Pancreas (tissue), 10 donors: Measurements from ENCODE around the gene DCST2. TPM values are rescaled to one million over a fixed set of nuclear protein-coding genes. Genes with fewer than 3 reads are reported as not detected.

ENCODE experiments used
- ATAC-seq, 4 donors: fragments of 200-7000 bp; cut with Tn5 transposase; one replicate each; pipeline versions ENCODE4 v1.8.0 to v1.9.1; 2020; ENCODE audit warnings: mild to moderate bottlenecking in 4 of 4, moderate library complexity in 4 of 4
- DNase-seq, 6 donors: peaks; one replicate each; pipeline ENCODE4 v3.0.0-alpha.2; 2020
- FAIRE-seq: peaks from 2 replicates; lab custom pipeline; 2012; peaks lifted over from hg19 to GRCh38; lab: Jason Lieb, UNC
- H3K27ac ChIP-seq, 4 donors: fragments of 200-600 bp; sonication (generic); 1 replicate in 3 of 4; 2 replicates in 1 of 4; pipeline versions ENCODE4 v1.5.0 to v1.8.0; 2020
- H3K27me3 ChIP-seq, 4 donors: fragments of 200-600 bp; one replicate each; pipeline ENCODE4 v1.8.0; 2021
- H3K36me3 ChIP-seq, 3 donors: fragments of 200-600 bp; sonication (generic) in 1 of 3; one replicate each; pipeline versions ENCODE4 v1.5.0 to v1.8.0; 2020 to 2021
- H3K4me1 ChIP-seq, 3 donors: fragments of 200-600 bp; one replicate each; pipeline ENCODE4 v1.8.0; 2021
- H3K4me3 ChIP-seq, 4 donors: fragments of 200-600 bp; sonication (generic) in 2 of 4; one replicate each; pipeline versions ENCODE4 v1.5.0 to v1.8.0; 2020 to 2021
- H3K9me3 ChIP-seq, 4 donors: fragments of 200-600 bp; one replicate each; pipeline ENCODE4 v1.8.0; 2021
- CTCF ChIP-seq, 4 donors: fragments of 200-600 bp; sonication (generic) in 3 of 4; IDR thresholded peaks; one replicate each; pipeline versions ENCODE4 v1.5.0 to v1.8.0; 2021; ENCODE audit warnings: antibody characterized with exemption in 4 of 4
- WGBS, 2 donors: extraction: QIAGEN DNeasy Blood & Tissue Kit; methylation state at CpG; one replicate each; pipeline ENCODE4 v1.1.7; 2013; 5-methylcytosine and 5-hydroxymethylcytosine counted together
- intact Hi-C, 3 donors: fragments of 100-400 bp; cut with DNase I; formaldehyde crosslinking; loops; one replicate each; pipeline versions ENCODE4 v1.11.1 to v1.14.2; 2022
- polyA plus RNA-seq, 2 donors: library from polyadenylated mRNA; stranded (reverse); fragments of 200-250 nt; gene quantifications; one replicate each; pipeline ENCODE4 v1.2.3, GENCODE V29; 2013
- total RNA-seq, 6 donors: library from RNA; stranded (reverse); fragmentation: NEBNext Ultra II Directional in 4 of 6; extraction: Animal tissue kit (Norgen Biotek cat#: 25700) in 4 of 6; gene quantifications; one replicate each; pipeline versions ENCODE4 v1.2.1 to v1.2.4, GENCODE V29; 2021 to 2023
- donor health status: healthy with polysubstance abuse.
- donor health status: DM: no; HTN: no; CAD: no; lungs with moderate emphysema.
- donor health status: DM: no; HTN: no; CAD: no.
- donor health status: control.
- donor health status: control.
- donor health status: Bipolar disorder and iron deficiency.
- donor health status: DM: yes; HTN: yes; CAD: no.
- donor health status: DM: no; HTN: no; CAD: no.
- donor health status: DM: no; HTN: no; CAD: no.
- donor health status: DM: yes; HTN: yes; CAD: no.

The DCST2 gene
- total and polyA plus RNA-seq, 8 donors = 0.12 to 5.1 (median 0.51) TPM

GRCh38 chr1:155003227-155003765 lies 30.3 kb downstream of the DCST2 start:
- no peak for TF ChIP-seq CTCF (IDR thresholded peaks at IDR 0.05)
- peak overlapping the region; percentile 80 to 98 (median 92) for H3K27ac ChIP-seq
- WGBS, 2 donors = 0 to 1% methylated on average over 28 to 37 of the region's 37 CpGs
- no peaks in the 10 kb centered on the region for H3K9me3 ChIP-seq
- peak overlapping the region; percentile 58 to 87 (median 70) for H3K4me3 ChIP-seq
- intact Hi-C loops = no loop called here
- DNase-seq = peak in 2 of 6 donors; percentile 63 to 70
- ATAC-seq = no peak
- peaks cover 27 to 53% (median 27%) of the 10 kb centered on the region in 3 donors for H3K4me1 ChIP-seq
- no peaks in the 10 kb centered on the region for H3K27me3 ChIP-seq
- H3K36me3 ChIP-seq = no peaks in the 10 kb centered on the region
- FAIRE-seq = no peak

GRCh38 chr1:155002464-155003226 lies 30.9 kb downstream of the DCST2 start, which contains the start of gene ZBTB7B:
ZBTB7B (plus strand) TSS chr1:155002802; CDS start chr1:155014661, 11,859 bp downstream.
- WGBS, 2 donors = 0 to 1% methylated on average over 17 to 33 of the region's 35 CpGs
- Histone ChIP-seq H3K36me3 (no peaks in the 10 kb centered on the region), H3K4me1 (peaks cover 22 to 47% (median 26%) of the 10 kb centered on the region in 3 donors), H3K4me3 (peak within 1 kb of the TSS; percentile 58 to 87 (median 72)), H3K27ac (peak within 1 kb of the TSS; percentile 95 to 98 (median 97)), H3K27me3 (no peaks in the 10 kb centered on the region), H3K9me3 (no peaks in the 10 kb centered on the region)
- ATAC-seq (peak; percentile 6 to 12 (median 7)), FAIRE-seq (no peak), DNase-seq (peak in 5 of 6 donors; percentile 70 to 81 (median 76))
- TF ChIP-seq CTCF (IDR thresholded peaks at IDR 0.05) = no peak
- intact Hi-C loops = no loop called here

GRCh38 chr1:155001675-155002463 lies 31.7 kb downstream of the DCST2 start:
- FAIRE-seq = peak; percentile 26
- DNase-seq = peak; percentile 98 to 100 (median 100)
- 1% methylated on average over 35 to 38 of the region's 38 CpGs for WGBS, 2 donors
- no peaks in the 10 kb centered on the region for H3K27me3 ChIP-seq
- peak overlapping the region; percentile 58 to 87 (median 68) for H3K4me3 ChIP-seq
- peak; percentile 66 to 82 (median 75) for ATAC-seq
- peaks cover 14 to 39% (median 18%) of the 10 kb centered on the region in 3 donors for H3K4me1 ChIP-seq
- H3K27ac ChIP-seq = peak overlapping the region; percentile 95 to 98 (median 97)
- TF ChIP-seq CTCF (IDR thresholded peaks at IDR 0.05) = no peak
- intact Hi-C loops = no loop called here
- no peaks in the 10 kb centered on the region for H3K9me3 ChIP-seq
- H3K36me3 ChIP-seq = no peaks in the 10 kb centered on the region

GRCh38 chr1:155001425-155001674 lies 32.2 kb downstream of the DCST2 start:
- no peaks in the 10 kb centered on the region for H3K36me3 ChIP-seq
- TF ChIP-seq CTCF (IDR thresholded peaks at IDR 0.05) = no peak
- H3K27me3 ChIP-seq = no peaks in the 10 kb centered on the region
- peak overlapping the region; percentile 58 to 87 (median 68) for H3K4me3 ChIP-seq
- ATAC-seq (no peak), DNase-seq (no peak), FAIRE-seq (no peak)
- H3K9me3 ChIP-seq = no peaks in the 10 kb centered on the region
- H3K27ac ChIP-seq = peak overlapping the region; percentile 95 to 98 (median 97)
- WGBS, 2 donors = 0% methylated on average over 11 of the region's 11 CpGs
- H3K4me1 ChIP-seq = peaks cover 9 to 34% (median 13%) of the 10 kb centered on the region in 3 donors
- intact Hi-C loops = no loop called here
